Uterus (tissue), 2 donors: ENCODE data around the gene DYRK3.

Source experiments
- POLR2A ChIP-seq, 2 donors: fragments of 450-650 bp; IDR thresholded peaks; one replicate each; pipeline ENCODE4 v1.6.1; 2016; ENCODE audit warnings: antibody characterized with exemption in 2 of 2, mild to moderate bottlenecking in 1 of 2, moderate library complexity in 1 of 2
- TF ChIP-seq, protein P1 (sequence below), 4 experiments: fragments of 200-600 bp in 2 of 4; fragments of 450-650 bp in 2 of 4; sonication (generic) in 2 of 4; IDR thresholded peaks; one replicate each; pipeline ENCODE4 v1.5.1; 2016 to 2019; ENCODE audit warnings: antibody characterized with exemption in 4 of 4, mild to moderate bottlenecking in 2 of 4, moderate library complexity in 1 of 4

DNA sequence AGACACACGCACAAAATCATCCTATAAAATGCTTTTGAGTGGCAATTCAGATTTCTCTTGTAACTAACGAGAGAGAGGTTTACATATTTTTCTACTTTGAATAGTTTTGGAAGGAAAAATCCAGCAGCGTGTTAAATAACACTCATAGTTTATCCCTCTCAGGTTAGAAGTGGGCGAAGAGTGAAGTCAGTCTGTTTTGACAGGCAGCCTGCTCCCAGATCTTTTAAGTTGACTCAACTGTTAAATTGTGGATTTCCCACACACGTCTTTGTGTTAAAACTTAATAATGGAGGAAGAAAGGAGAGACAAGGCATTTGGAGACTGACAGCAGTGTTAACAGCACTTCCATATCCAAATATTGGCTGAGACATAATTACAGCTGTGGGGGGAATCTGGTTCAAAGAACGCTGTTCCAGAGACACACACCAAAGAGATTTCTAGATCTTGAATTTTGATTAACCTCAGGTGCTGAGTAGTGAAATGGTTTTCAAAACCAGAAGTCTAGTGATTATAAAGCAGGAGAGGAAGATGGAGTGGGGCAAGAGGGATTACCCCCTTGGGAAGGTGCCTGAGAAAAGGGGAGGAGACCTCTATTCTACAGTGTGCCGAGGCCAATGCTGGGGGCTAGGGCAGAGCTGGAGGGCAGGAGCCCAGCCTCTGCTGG is 52.0 kb downstream of the DYRK3 start:
- no peak for TF ChIP-seq POLR2A (IDR thresholded peaks at IDR 0.05)
- TF ChIP-seq, protein P1, sequence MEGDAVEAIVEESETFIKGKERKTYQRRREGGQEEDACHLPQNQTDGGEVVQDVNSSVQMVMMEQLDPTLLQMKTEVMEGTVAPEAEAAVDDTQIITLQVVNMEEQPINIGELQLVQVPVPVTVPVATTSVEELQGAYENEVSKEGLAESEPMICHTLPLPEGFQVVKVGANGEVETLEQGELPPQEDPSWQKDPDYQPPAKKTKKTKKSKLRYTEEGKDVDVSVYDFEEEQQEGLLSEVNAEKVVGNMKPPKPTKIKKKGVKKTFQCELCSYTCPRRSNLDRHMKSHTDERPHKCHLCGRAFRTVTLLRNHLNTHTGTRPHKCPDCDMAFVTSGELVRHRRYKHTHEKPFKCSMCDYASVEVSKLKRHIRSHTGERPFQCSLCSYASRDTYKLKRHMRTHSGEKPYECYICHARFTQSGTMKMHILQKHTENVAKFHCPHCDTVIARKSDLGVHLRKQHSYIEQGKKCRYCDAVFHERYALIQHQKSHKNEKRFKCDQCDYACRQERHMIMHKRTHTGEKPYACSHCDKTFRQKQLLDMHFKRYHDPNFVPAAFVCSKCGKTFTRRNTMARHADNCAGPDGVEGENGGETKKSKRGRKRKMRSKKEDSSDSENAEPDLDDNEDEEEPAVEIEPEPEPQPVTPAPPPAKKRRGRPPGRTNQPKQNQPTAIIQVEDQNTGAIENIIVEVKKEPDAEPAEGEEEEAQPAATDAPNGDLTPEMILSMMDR (IDR thresholded peaks at IDR 0.05): no peak
